Measurements from ENCODE around the gene TRAF3IP3. TPM values are rescaled to one million over a fixed set of nuclear protein-coding genes. Genes with fewer than 3 reads are reported as not detected.

TRAF3IP3 gene
- polyA plus RNA-seq, 2 of the 4 experiments (the other 2 are of a cell fraction) = not detected

GRCh38 chr1:209797978-209798639 lies 42.3 kb downstream of the TRAF3IP3 start:
- ATAC-seq (peak in 1 of 2 experiments; percentile 63; a peak in 4 of 6 replicates), DNase-seq (ENCODE audit: low read depth in 1 of 2, low spot score in 1 of 2) (no peak), FAIRE-seq (no peak)
- no peaks in the 10 kb centered on the region; the same call in 2 of the 3 replicates for H3K9me3 ChIP-seq
- TF ChIP-seq REST (IDR thresholded peaks at IDR 0.05) = no peak
- no peak for TF ChIP-seq ATOH8 (CRISPR knock-in tag; IDR thresholded peaks at IDR 0.05; ENCODE audit: low read depth)
- no peak for TF ChIP-seq SMC3 (IDR thresholded peaks at IDR 0.05)
- TF ChIP-seq ZNF302 (CRISPR knock-in tag; IDR thresholded peaks at IDR 0.05) = no peak
- no peak for TF ChIP-seq USF2 (IDR thresholded peaks at IDR 0.05)
- no peak for TF ChIP-seq ZSCAN20 (CRISPR knock-in tag; IDR thresholded peaks at IDR 0.05)
- no peak for TF ChIP-seq CHD2 (IDR thresholded peaks at IDR 0.05; ENCODE audit: low read length, partially characterized antibody)
- TF ChIP-seq HES2 (IDR thresholded peaks at IDR 0.05) = no peak
- no peak for TF ChIP-seq GATA3 (IDR thresholded peaks at IDR 0.05; ENCODE audit: borderline replicate concordance)
- no peak for TF ChIP-seq BCL3 (IDR thresholded peaks at IDR 0.05)
- TF ChIP-seq KDM1A (IDR thresholded peaks at IDR 0.05; ENCODE audit: low read depth) = no peak
- TF ChIP-seq RCOR1 (IDR thresholded peaks at IDR 0.05; ENCODE audit: low read depth, low read length) = no peak
- no peak for TF ChIP-seq POLR2A (IDR thresholded peaks at IDR 0.05; ENCODE audit: low read length)
- no peak for TF ChIP-seq HOXB13 (CRISPR knock-in tag; IDR thresholded peaks at IDR 0.05; ENCODE audit: low read depth)
- no peak for TF ChIP-seq PBX3 (IDR thresholded peaks at IDR 0.05)
- H3K27ac ChIP-seq = no peak overlapping the region
- ChIA-PET CTCF (interaction anchor here (1.1 to 1.3 kb wide), 3 partner anchors 10 to 25 kb away, joined by 3 to 5 read pairs (median 3); no protein-coding TSS in a partner anchor), POLR2A (no interaction called here)
- no peaks in the 10 kb centered on the region for H3K4me1 ChIP-seq
- 58% methylated on average over 9 of the region's 9 CpGs for WGBS (ENCODE audit: missing lambda C conversion rate)
- H3K4me3 ChIP-seq = no peak overlapping the region
- no peak overlapping the region for H3K4me2 ChIP-seq

- no peak for DNase-seq (ENCODE audit: low read depth in 1 of 2, low spot score in 1 of 2)
- POLR2A ChIA-PET = no interaction called here
- ATAC-seq = no peak
- WGBS (ENCODE audit: missing lambda C conversion rate) = 50% methylated on average over 5 of the region's 5 CpGs
- no peak overlapping the region for H3K27ac ChIP-seq
- H3K9me3 ChIP-seq = no peaks in the 10 kb centered on the region
- H3K4me2 ChIP-seq = no peak overlapping the region
- H3K4me1 ChIP-seq = no peaks in the 10 kb centered on the region
- H3K4me3 ChIP-seq = no peak overlapping the region
- CTCF ChIA-PET = interaction anchor here (0.9 to 2.3 kb wide), 4 partner anchors 10 to 25 kb away, joined by 3 to 14 read pairs (median 3); no protein-coding TSS in a partner anchor
- no peak for FAIRE-seq
- TF ChIP-seq HES2 (IDR thresholded peaks at IDR 0.05) = no peak
- no peak for TF ChIP-seq RCOR1 (IDR thresholded peaks at IDR 0.05; ENCODE audit: low read depth, low read length)
- TF ChIP-seq BHLHE40 (IDR thresholded peaks at IDR 0.05; ENCODE audit: low read depth, low read length) = no peak
- TF ChIP-seq E2F6 (IDR thresholded peaks at IDR 0.05; ENCODE audit: borderline replicate concordance, low read depth) = no peak
- TF ChIP-seq MYC (IDR thresholded peaks at IDR 0.05; ENCODE audit: borderline replicate concordance, low read length) = no peak
- no peak for TF ChIP-seq FOSL2 (IDR thresholded peaks at IDR 0.05)
- no peak for TF ChIP-seq FOSL2 (CRISPR knock-in tag; IDR thresholded peaks at IDR 0.05)
- no peak for TF ChIP-seq EHF (CRISPR knock-in tag; IDR thresholded peaks at IDR 0.05)
- no peak for TF ChIP-seq GATA3 (IDR thresholded peaks at IDR 0.05; ENCODE audit: borderline replicate concordance)
- no peak for TF ChIP-seq ATOH8 (CRISPR knock-in tag; IDR thresholded peaks at IDR 0.05; ENCODE audit: low read depth)
- no peak for TF ChIP-seq HOXB13 (CRISPR knock-in tag; IDR thresholded peaks at IDR 0.05; ENCODE audit: low read depth)
- no peak for TF ChIP-seq JUN (IDR thresholded peaks at IDR 0.05)
- no peak for TF ChIP-seq HEYL (CRISPR knock-in tag; IDR thresholded peaks at IDR 0.05)
- no peak for TF ChIP-seq HOXA7 (CRISPR knock-in tag; IDR thresholded peaks at IDR 0.05)
These were observed 45.4 kb downstream of the TRAF3IP3 start for GRCh38 chr1:209800984-209801834.

Measured in A549 (cell line).